Large intestine (tissue), 3 donors: Measurements from ENCODE around the gene FAM13B. TPM values are rescaled to one million over a fixed set of nuclear protein-coding genes. Genes with fewer than 3 reads are reported as not detected.

Experiments
- DNase-seq, 2 donors: peaks; one replicate each; pipeline versions ENCODE4 v3.0.0 to v3.0.0-alpha.2; 2013
- H3K27ac ChIP-seq: one replicate; pipeline ENCODE4 v1.5.1; 2013; ENCODE audit warnings: low read length
- H3K27me3 ChIP-seq: 2 replicates; pipeline ENCODE4 v1.6.1; 2013; ENCODE audit warnings: low read length; ENCODE audit not compliant: control insufficient read depth, insufficient read depth
- H3K36me3 ChIP-seq: 2 replicates; pipeline ENCODE4 v1.6.1; 2013; ENCODE audit warnings: low read length; ENCODE audit not compliant: control insufficient read depth, insufficient read depth
- H3K4me1 ChIP-seq: one replicate; pipeline ENCODE4 v1.6.1; 2013; ENCODE audit warnings: low read length; ENCODE audit not compliant: control insufficient read depth, insufficient read depth
- H3K4me3 ChIP-seq: one replicate; pipeline ENCODE4 v1.5.1; 2013; ENCODE audit warnings: low read length
- H3K9me3 ChIP-seq: one replicate; pipeline ENCODE4 v1.6.1; 2013; ENCODE audit warnings: mild to moderate bottlenecking, low read depth, low read length, moderate library complexity; ENCODE audit not compliant: control insufficient read depth
- WGBS: methylation state at CpG from one replicate; pipeline ENCODE4 v1.1.5; 2013; ENCODE audit warnings: low lambda C conversion rate; ENCODE audit not compliant: insufficient coverage; 5-methylcytosine and 5-hydroxymethylcytosine counted together
- polyA plus RNA-seq: library from polyadenylated mRNA; unstranded; fragments of 120-200 nt; gene quantifications from one replicate; pipeline ENCODE4 v1.2.1, GENCODE V29; 2013

Gene FAM13B
- polyA plus RNA-seq, 1 donor = 23.5 TPM

GRCh38 chr5:137902408-137903133 lies 130.3 kb downstream of the FAM13B start:
- no peaks in the 10 kb centered on the region for H3K9me3 ChIP-seq
- no peak for DNase-seq
- no peaks in the 10 kb centered on the region for H3K27me3 ChIP-seq
- H3K27ac ChIP-seq = no peak overlapping the region
- H3K4me3 ChIP-seq = no peak overlapping the region
- H3K4me1 ChIP-seq = no peaks in the 10 kb centered on the region
- no peaks in the 10 kb centered on the region for H3K36me3 ChIP-seq
- no CpG with 5 or more reads among the region's 1 CpG for WGBS

DNA sequence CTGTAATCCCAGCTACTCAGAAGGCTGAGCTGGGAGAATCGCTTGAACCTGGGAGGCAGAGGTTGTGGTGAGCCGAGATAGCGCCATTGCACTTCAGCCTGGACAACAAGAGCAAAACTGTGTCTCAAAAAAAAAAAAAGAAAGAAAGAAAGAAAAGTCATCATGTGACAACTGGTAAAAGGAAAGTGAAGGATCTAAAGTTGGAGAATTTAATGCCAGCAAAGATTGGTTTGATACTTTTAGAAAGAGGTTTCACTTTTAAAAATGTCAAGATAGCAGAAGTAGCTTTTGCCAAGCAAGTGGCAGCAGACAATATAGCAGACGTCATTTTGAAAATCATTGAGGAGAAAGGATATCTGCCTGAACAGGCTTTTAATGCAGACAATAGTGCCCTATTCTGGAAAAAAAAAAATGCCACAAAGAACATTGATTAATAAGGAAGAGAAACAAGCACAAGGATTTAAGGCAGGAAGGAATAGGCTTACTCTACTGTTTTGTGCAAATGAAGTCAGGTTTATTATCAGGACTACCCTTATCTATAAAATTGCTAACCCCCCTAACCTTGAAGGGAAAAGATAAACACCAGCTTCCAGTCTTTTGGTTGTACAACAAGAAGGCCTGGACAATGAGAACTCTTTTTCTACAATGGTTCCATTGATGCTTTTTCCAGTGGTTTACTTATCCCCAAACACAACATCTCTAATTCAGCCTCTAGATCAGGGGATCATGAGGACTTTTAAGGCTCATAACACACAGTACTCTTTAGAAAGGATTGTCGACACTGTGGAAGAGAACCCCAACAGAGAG lies 131.7 kb downstream of the FAM13B start:
- WGBS = 65% methylated on average over 2 of the region's 5 CpGs
- peak in 1 of 2 donors; percentile 30 for DNase-seq
- H3K9me3 ChIP-seq = no peaks in the 10 kb centered on the region
- H3K4me3 ChIP-seq = no peak overlapping the region
- no peak overlapping the region for H3K27ac ChIP-seq
- H3K36me3 ChIP-seq = no peaks in the 10 kb centered on the region
- no peaks in the 10 kb centered on the region for H3K27me3 ChIP-seq
- no peaks in the 10 kb centered on the region for H3K4me1 ChIP-seq

GRCh38 chr5:137899493-137899892 lies 133.4 kb downstream of the FAM13B start:
- H3K36me3 ChIP-seq = no peaks in the 10 kb centered on the region
- no peak for DNase-seq

GRCh38 chr5:137896560-137896959 lies 136.3 kb downstream of the FAM13B start:
- no peak overlapping the region for H3K4me3 ChIP-seq
- H3K9me3 ChIP-seq = peaks cover 2% of the 10 kb centered on the region
- peaks cover 2% of the 10 kb centered on the region for H3K4me1 ChIP-seq
- no peaks in the 10 kb centered on the region for H3K27me3 ChIP-seq
- H3K36me3 ChIP-seq = no peaks in the 10 kb centered on the region
- WGBS = 95% methylated on average over 2 of the region's 3 CpGs
- H3K27ac ChIP-seq = no peak overlapping the region
- DNase-seq = no peak

More at GRCh38 chr5:137899493-137899892, 133.4 kb downstream of the FAM13B start:
- WGBS = 96% methylated on average over 3 of the region's 3 CpGs
- Histone ChIP-seq H3K4me1 (no peaks in the 10 kb centered on the region), H3K9me3 (no peaks in the 10 kb centered on the region), H3K27me3 (no peaks in the 10 kb centered on the region), H3K27ac (no peak overlapping the region), H3K4me3 (no peak overlapping the region)

- no peak for DNase-seq
- Histone ChIP-seq H3K36me3 (no peaks in the 10 kb centered on the region), H3K9me3 (peaks cover 3% of the 10 kb centered on the region), H3K4me1 (peaks cover 10% of the 10 kb centered on the region), H3K27me3 (no peaks in the 10 kb centered on the region), H3K27ac (no peak overlapping the region), H3K4me3 (no peak overlapping the region)
Observed at GRCh38 chr5:137894586-137894985, 138.3 kb downstream of the FAM13B start.

DNA sequence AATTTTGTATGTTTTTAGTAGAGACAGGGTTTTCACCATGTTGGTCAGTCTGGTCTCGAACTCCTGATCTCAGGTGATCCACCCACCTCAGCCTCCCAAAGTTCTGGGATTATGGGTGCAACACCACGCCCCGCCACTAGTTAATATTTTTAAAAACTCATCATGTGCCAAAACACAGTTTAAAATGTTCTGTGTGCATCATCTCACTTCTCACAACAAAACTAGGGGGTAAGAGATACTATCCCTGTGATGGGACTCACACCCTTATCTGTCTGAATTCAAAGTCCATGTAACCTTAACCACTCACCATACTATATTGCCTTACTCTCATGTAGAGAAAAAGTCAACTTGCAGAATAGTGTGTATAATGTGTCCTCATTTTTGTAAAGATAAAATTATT lies 141.0 kb downstream of the FAM13B start:
- peaks cover 7% of the 10 kb centered on the region for H3K9me3 ChIP-seq
- 100% methylated on average over 2 of the region's 3 CpGs for WGBS
- DNase-seq = peak in 1 of 2 donors; percentile 45
- H3K36me3 ChIP-seq = no peaks in the 10 kb centered on the region
- peak overlapping the region; percentile 50 for H3K27ac ChIP-seq
- peaks cover 20% of the 10 kb centered on the region for H3K4me1 ChIP-seq
- no peaks in the 10 kb centered on the region for H3K27me3 ChIP-seq
- H3K4me3 ChIP-seq = no peak overlapping the region

GRCh38 chr5:137890845-137891244 lies 142.0 kb downstream of the FAM13B start:
- no peak overlapping the region for H3K4me3 ChIP-seq
- no CpG with 5 or more reads among the region's 1 CpG for WGBS
- peak; percentile 73 to 90 for DNase-seq
- no peaks in the 10 kb centered on the region for H3K36me3 ChIP-seq
- peaks cover 7% of the 10 kb centered on the region for H3K9me3 ChIP-seq
- H3K27me3 ChIP-seq = no peaks in the 10 kb centered on the region
- H3K27ac ChIP-seq = peak overlapping the region; percentile 50
- peaks cover 20% of the 10 kb centered on the region for H3K4me1 ChIP-seq

GRCh38 chr5:137888863-137889759 lies 143.8 kb downstream of the FAM13B start, which contains the start of gene PKD2L2:
TSS of gene PKD2L2 (plus strand) at chr5:137889457. CDS start at chr5:137889492, 35 bp downstream.
- H3K4me3 ChIP-seq = peak within 1 kb of the TSS; percentile 69
- H3K27me3 ChIP-seq = no peaks in the 10 kb centered on the region
- peak; percentile 87 to 89 for DNase-seq
- WGBS = no CpG with 5 or more reads among the region's 59 CpGs
- H3K4me1 ChIP-seq = peaks cover 20% of the 10 kb centered on the region
- peak within 1 kb of the TSS; percentile 71 for H3K27ac ChIP-seq
- no peaks in the 10 kb centered on the region for H3K36me3 ChIP-seq
- peaks cover 7% of the 10 kb centered on the region for H3K9me3 ChIP-seq

DNA sequence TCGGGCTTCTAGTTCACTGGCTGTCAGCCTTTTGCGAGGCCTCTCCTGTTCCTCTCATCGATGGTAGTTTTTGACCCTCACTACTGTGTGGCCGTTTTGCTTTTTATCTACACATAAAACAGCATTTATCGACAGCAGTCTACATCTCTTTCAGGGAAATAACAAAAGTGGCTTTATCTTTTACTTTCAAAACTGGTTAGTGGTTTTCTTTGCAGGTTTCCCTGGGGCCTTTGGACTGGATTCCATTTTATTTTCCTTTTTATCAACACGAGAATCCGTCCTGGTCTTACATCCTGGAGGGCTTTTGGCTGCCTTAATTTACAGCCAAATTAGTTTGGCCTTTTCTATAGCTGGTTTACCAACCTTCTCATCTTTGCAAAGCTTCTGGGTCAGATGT lies 144.4 kb downstream of the FAM13B start:
- H3K4me1 ChIP-seq = peaks cover 20% of the 10 kb centered on the region
- WGBS = 63% methylated on average over 5 of the region's 7 CpGs
- no peak for DNase-seq
- no peaks in the 10 kb centered on the region for H3K27me3 ChIP-seq
- H3K36me3 ChIP-seq = no peaks in the 10 kb centered on the region
- peaks cover 5% of the 10 kb centered on the region for H3K9me3 ChIP-seq
- peak overlapping the region; percentile 69 for H3K4me3 ChIP-seq
- peak overlapping the region; percentile 71 for H3K27ac ChIP-seq
